HCT116 (cell line): ENCODE results near the gene SUPT3H. TPM values are rescaled to one million over a fixed set of nuclear protein-coding genes. Genes with fewer than 3 reads are reported as not detected.

ENCODE experiments used
- ATAC-seq: fragments of 200-7000 bp; cut with Tn5 transposase; 2 replicates; pipeline ENCODE4 v1.9.1; 2020; ENCODE audit warnings: mild to moderate bottlenecking, moderate library complexity
- BruUV-seq: library from RNA; stranded (reverse); fragments of 400-500 nt; replicated peaks from 2 replicates; lab custom pipeline; 2021; lab: Mats Ljungman, UMichigan
- CTCF ChIA-PET: fragments of 300-600 bp; sonication (Branson Sonifier 250); formaldehyde crosslinking; loops from one replicate; lab custom pipeline; 2021; ENCODE audit warnings: antibody characterized with exemption; lab: Charles Lee
- POLR2A ChIA-PET: fragments of 300-600, 350-600 bp; sonication (Branson Sonifier 250); formaldehyde crosslinking; loops from one replicate; lab custom pipeline; 2021; ENCODE audit warnings: antibody characterized with exemption; lab: Charles Lee
- RAD21 ChIA-PET, 2 experiments: fragments of 300-600 bp; sonication (Branson Sonifier 250); formaldehyde crosslinking; loops; one replicate each; lab custom pipeline; 2023; ENCODE audit warnings: low total read pairs in 2 of 2; ENCODE audit not compliant: uncharacterized antibody in 2 of 2, unreplicated experiment in 2 of 2, low non-redundant PET in 1 of 2; lab: Charles Lee
- DNase-seq: peaks from one replicate; pipeline ENCODE4 v3.0.0-alpha.2; 2010; ENCODE audit warnings: low read depth, low spot score
- H2AFZ ChIP-seq: fragments of 200-600 bp; shearing (Covaris generic), sonication (generic); 2 replicates; pipeline ENCODE4 v1.6.1; 2017; ENCODE audit warnings: low read depth, mixed run types, mixed read lengths, antibody characterized with exemption, low read length; ENCODE audit not compliant: poor library complexity, severe bottlenecking
- H3K27ac ChIP-seq: 2 replicates; pipeline ENCODE4 v1.5.1; 2012; ENCODE audit warnings: low read depth, low read length
- H3K27me3 ChIP-seq: fragments of 200-600 bp; sonication (generic); 2 replicates; pipeline ENCODE4 v1.6.1; 2016; ENCODE audit warnings: mixed run types, low read length, mixed read lengths; ENCODE audit not compliant: insufficient read depth
- H3K36me3 ChIP-seq, 2 experiments: fragments of 200-500 bp in 1 of 2; fragments of 200-600 bp in 1 of 2; sonication (Bioruptor generic) in 1 of 2; sonication (generic) in 1 of 2; 2 replicates each; pipeline versions ENCODE4 v1.5.1 to v1.6.1; 2014 to 2016; ENCODE audit warnings: low read length in 2 of 2, inconsistent platforms in 1 of 2, mixed read lengths in 1 of 2, mixed run types in 1 of 2; ENCODE audit not compliant: insufficient read depth in 2 of 2, control insufficient read depth in 1 of 2
- H3K4me1 ChIP-seq, 2 experiments: fragments of 200-600 bp in 1 of 2; sonication (generic) in 1 of 2; 2 replicates each; pipeline versions ENCODE4 v1.5.1 to v1.6.1; 2012 to 2017; ENCODE audit warnings: low read length in 2 of 2, inconsistent platforms in 1 of 2, mild to moderate bottlenecking in 1 of 2, mixed read lengths in 1 of 2, mixed run types in 1 of 2, moderate library complexity in 1 of 2; ENCODE audit not compliant: insufficient read depth in 2 of 2, control insufficient read depth in 1 of 2
- H3K4me2 ChIP-seq: fragments of 200-600 bp; sonication (generic); 2 replicates; pipeline ENCODE4 v1.6.1; 2017; ENCODE audit warnings: mixed run types, low read length, mixed read lengths
- H3K4me3 ChIP-seq, 2 experiments: fragments of 200-600 bp in 1 of 2; sonication (generic) in 1 of 2; replicated peaks in 1 of 2; 2 replicates each; pipeline ENCODE4 v1.5.1; 2011 to 2016; ENCODE audit warnings: low read length in 2 of 2, control low read depth in 1 of 2, low read depth in 1 of 2, mild to moderate bottlenecking in 1 of 2, mixed read lengths in 1 of 2, mixed run types in 1 of 2
- H3K79me2 ChIP-seq: fragments of 200-600 bp; sonication (generic); 2 replicates; pipeline ENCODE4 v1.6.1; 2017; ENCODE audit warnings: mild to moderate bottlenecking, mixed run types, low read length, moderate library complexity, mixed read lengths; ENCODE audit not compliant: insufficient read depth
- H3K9ac ChIP-seq: fragments of 200-600 bp; sonication (generic); 2 replicates; pipeline ENCODE4 v1.6.1; 2016; ENCODE audit warnings: low read length, mixed read lengths
- H3K9me2 ChIP-seq: fragments of 200-600 bp; sonication (generic), shearing (Covaris generic); 2 replicates; pipeline ENCODE4 v1.6.1; 2017; ENCODE audit warnings: mixed run types, mild to moderate bottlenecking, moderate library complexity; ENCODE audit not compliant: insufficient read depth
- H3K9me3 ChIP-seq, 2 experiments: fragments of 200-500 bp in 1 of 2; fragments of 200-600 bp in 1 of 2; sonication (Bioruptor generic) in 1 of 2; sonication (generic) in 1 of 2; 2 replicates each; pipeline ENCODE4 v1.6.1; 2014 to 2017; ENCODE audit warnings: low read length in 2 of 2, mixed read lengths in 2 of 2, inconsistent platforms in 1 of 2, low read depth in 1 of 2, mild to moderate bottlenecking in 1 of 2, mixed run types in 1 of 2, moderate library complexity in 1 of 2; ENCODE audit not compliant: control insufficient read depth in 1 of 2, insufficient read depth in 1 of 2
- H4K20me1 ChIP-seq: fragments of 200-600 bp; sonication (generic), shearing (Covaris generic); 2 replicates; pipeline ENCODE4 v1.6.1; 2017; ENCODE audit warnings: mixed run types, mild to moderate bottlenecking, moderate library complexity; ENCODE audit not compliant: insufficient read depth
- ATF3 ChIP-seq: IDR thresholded peaks from 2 replicates; pipeline ENCODE4 v1.6.1; 2012
- MAX ChIP-seq: IDR thresholded peaks from 2 replicates; pipeline ENCODE4 v1.6.1; 2012
- ZFX ChIP-seq: fragments of 450-650 bp; IDR thresholded peaks from 2 replicates; pipeline ENCODE4 v1.6.1; 2017
- intact Hi-C: fragments of 100-400 bp; cut with micrococcal nuclease; formaldehyde crosslinking; loops from 2 replicates; pipeline ENCODE4 v1.10.0; 2022
- total RNA-seq: library from RNA; stranded (reverse); gene quantifications from one replicate; pipeline ENCODE4 v1.2.1, GENCODE V29; 2021; ENCODE audit not compliant: unreplicated experiment

Gene SUPT3H
- total RNA-seq, 1 experiment from 2014 or later = 7.4 TPM

- peak overlapping the region; percentile 85 for H2AFZ ChIP-seq
- H4K20me1 ChIP-seq = no peaks in the 10 kb centered on the region
- TF ChIP-seq ZFX (0 out of 2 replicates have a peak, but pooled peaks have one; percentile 0), ATF3 (no peak)
- H3K27me3 ChIP-seq = peaks cover 18% of the 10 kb centered on the region
- no TSS peak for BruUV-seq
- ChIA-PET CTCF (interaction anchor here (1.7 to 2.1 kb wide), 2 partner anchors 291 to 768 kb away, joined by 5 to 11 read pairs; no protein-coding TSS in a partner anchor), POLR2A (no interaction called here), RAD21 (no interaction called here)
- H3K9me2 ChIP-seq = no peaks in the 10 kb centered on the region
- DNase-seq = no peak
- peak overlapping the region; percentile 33; the same call in 1 of the 2 replicates for H3K27ac ChIP-seq
- H3K4me1 ChIP-seq = peaks cover 8 to 36% of the 10 kb centered on the region in 2 experiments
- peak overlapping the region; percentile 100 for H3K4me2 ChIP-seq
- H3K9ac ChIP-seq = peak overlapping the region; percentile 43
- no peak for ATAC-seq
- no peaks in the 10 kb centered on the region for H3K9me3 ChIP-seq
- no peaks in the 10 kb centered on the region for H3K36me3 ChIP-seq
- intact Hi-C loops = loop anchor here (5.0 kb wide), 1 partner anchor 499 kb away; no protein-coding TSS in a partner anchor
- peak overlapping the region; percentile 53 to 73 for H3K4me3 ChIP-seq
- no peaks in the 10 kb centered on the region for H3K79me2 ChIP-seq
Observed at GRCh38 chr6:45423111-45423823, 45.5 kb upstream of the SUPT3H start.

GRCh38 chr6:45422503-45423110, 44.9 kb upstream of the SUPT3H start:
- Histone ChIP-seq H3K79me2 (no peaks in the 10 kb centered on the region), H4K20me1 (no peaks in the 10 kb centered on the region), H3K27ac (peak overlapping the region; percentile 33; the same call in 1 of the 2 replicates), H3K27me3 (peaks cover 18% of the 10 kb centered on the region), H3K9ac (peak overlapping the region; percentile 43), H3K36me3 (no peaks in the 10 kb centered on the region), H3K9me3 (no peaks in the 10 kb centered on the region), H2AFZ (peak overlapping the region; percentile 85), H3K9me2 (no peaks in the 10 kb centered on the region), H3K4me2 (peak overlapping the region; percentile 100), H3K4me3 (peak overlapping the region; percentile 53 to 73), H3K4me1 (peaks cover 8 to 36% of the 10 kb centered on the region in 2 experiments)
- BruUV-seq = no TSS peak
- DNase-seq (no peak), ATAC-seq (peak; percentile 17)
- ChIA-PET CTCF (interaction anchor here (1.7 to 2.1 kb wide), 2 partner anchors 292 to 767 kb away, joined by 5 to 11 read pairs; no protein-coding TSS in a partner anchor), POLR2A (no interaction called here), RAD21 (no interaction called here)
- intact Hi-C loops = loop anchor here (5.0 kb wide), 1 partner anchor 500 kb away; no protein-coding TSS in a partner anchor
- TF ChIP-seq ZFX = 0 out of 2 replicates have a peak, but pooled peaks have one; percentile 8
- TF ChIP-seq MAX = no peak
